NCI-H2227 (cell line): Measurements from ENCODE around the gene GEMIN7.

Experiments
- DNase-seq: peaks from one replicate; lab custom pipeline; 2025; ENCODE audit not compliant: unreplicated experiment; lab: John Stamatoyannopoulos, UW

The GEMIN7 gene

DNA sequence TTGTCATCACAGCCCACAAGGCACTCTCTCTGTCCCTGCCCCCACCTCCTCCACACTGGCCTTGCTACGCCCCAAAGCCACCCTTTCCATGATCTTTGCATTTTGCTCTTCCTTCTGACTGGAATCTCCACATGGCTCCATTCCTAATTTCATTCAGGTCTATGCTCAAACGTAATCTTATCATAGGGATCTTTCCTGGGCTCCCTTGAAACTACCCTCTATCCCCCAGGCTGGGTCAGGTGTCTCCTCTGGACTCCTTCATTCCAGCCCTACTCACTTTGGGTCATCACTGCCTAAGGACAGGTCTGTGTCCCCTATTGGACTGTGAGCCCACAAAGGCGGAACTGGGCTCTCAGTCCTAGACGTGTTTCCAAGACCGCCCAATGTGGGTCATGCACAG lies 3.1 kb downstream of the GEMIN7 start:
- DNase-seq: no peak

DNA sequence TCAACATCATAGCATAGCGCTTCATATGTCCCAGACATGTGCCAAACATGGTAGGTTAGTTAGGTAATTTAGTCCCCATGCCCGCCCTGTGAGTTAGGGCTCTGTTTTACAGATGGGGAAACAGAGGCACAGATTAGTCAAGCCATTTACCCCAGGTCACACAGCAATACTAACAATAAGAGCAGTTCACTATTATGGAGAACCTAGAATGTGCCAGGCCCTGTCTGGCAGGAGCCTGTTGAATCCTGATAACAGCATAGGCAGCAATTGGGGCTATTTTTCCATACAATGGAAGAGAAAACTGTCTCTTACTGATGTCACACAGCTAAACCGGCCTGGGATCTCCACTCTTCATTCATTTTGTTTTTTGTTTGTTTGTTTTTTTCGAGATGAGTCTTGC lies 7.4 kb downstream of the GEMIN7 start:
- DNase-seq: no peak

DNA sequence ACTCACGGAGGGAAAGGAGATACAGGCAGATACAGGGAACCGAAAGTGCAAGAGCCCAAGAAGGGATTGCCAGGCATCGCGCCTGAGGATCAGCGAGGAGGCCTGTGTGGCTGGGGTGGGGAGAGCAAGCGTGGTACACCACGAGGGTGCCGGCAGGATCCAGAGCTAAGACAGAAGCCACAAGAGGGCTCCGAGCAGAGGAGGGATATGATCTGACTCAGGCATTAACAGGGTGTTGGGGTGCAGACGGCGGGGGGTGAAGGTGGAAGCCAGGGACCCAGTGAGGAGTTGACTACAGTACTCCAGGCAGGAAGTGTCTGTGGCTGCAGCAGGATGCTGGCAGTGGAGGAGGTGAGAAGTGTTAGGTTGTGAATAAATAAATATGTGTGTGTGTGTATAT lies 8.5 kb downstream of the GEMIN7 start:
- no peak for DNase-seq

DNA sequence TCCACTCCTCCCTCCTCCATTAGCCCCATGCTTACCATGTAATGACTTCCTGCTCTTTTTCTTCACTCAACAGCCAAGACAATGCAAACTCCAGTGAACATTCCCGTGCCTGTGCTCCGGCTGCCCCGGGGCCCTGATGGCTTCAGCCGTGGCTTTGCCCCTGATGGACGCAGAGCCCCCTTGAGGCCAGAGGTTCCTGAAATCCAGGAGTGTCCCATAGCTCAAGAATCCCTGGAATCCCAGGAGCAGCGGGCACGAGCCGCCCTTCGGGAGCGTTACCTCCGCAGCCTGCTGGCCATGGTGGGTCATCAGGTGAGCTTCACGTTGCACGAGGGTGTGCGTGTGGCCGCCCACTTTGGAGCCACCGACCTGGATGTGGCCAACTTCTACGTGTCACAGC lies 11.0 kb downstream of the GEMIN7 start:
- DNase-seq: no peak

DNA sequence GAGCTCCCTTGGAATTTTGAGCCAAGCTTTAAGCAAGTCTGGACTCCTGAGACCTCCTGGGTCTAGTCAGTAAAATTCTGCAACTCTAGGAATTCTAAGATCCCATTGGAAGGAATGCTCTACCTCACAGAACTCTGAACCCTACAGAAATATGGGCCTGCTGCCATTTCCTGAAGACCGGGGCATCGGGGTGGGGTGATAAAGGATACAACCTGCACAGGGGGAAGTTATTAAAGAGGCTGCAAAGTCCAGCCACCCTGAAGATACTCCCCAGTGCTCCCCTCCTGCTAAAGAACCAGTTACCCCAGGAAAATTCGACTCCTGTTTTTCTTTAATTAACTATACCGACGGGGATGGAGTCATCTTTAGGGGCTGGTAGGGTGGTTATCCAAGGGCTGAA lies 11.5 kb downstream of the GEMIN7 start:
- no peak for DNase-seq

DNA sequence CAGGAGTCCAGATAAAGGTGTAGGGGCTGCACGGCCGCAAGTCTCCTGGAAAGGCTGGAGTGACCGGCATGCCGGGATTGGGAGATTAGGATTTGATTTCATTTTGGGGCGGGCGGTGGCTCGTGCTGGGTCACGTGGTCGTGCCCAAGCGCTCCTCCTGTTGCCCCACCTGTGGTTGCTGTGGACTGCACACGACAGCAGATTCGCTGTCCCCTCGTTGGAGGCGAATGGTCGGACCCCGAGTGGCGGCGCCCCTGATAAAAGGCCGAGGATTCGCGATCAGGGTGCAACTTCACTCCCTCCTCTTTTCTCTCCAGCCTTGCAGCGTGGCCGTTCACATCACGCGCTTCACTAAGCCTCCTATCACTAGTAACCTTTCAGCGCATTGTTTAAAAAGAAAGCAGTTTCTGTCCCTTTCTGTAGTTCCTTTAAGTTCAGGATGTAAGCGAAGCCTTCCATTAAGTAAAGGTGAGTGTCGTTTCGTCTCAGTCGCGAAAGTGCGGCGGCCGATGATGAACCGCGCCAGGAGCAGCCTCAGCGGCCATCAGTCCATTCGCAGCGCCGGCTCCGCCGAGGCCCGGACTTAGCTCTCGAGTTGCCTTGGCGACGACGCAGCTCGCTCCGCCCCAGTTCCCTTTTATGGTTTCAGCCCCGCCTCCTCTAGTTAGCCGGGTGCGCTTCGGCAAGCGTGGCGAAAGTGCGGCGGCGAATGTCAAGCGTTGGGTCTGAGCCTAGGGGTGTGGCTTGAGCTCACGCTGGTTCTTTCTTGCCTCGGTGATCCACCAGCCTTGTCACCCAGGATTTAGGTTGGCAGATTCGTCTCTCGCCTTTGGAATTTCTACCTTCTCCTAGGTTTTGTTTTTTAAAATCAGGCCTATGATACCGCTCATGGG lies 12.2 kb downstream of the GEMIN7 start:
- DNase-seq: peak; percentile 98

DNA sequence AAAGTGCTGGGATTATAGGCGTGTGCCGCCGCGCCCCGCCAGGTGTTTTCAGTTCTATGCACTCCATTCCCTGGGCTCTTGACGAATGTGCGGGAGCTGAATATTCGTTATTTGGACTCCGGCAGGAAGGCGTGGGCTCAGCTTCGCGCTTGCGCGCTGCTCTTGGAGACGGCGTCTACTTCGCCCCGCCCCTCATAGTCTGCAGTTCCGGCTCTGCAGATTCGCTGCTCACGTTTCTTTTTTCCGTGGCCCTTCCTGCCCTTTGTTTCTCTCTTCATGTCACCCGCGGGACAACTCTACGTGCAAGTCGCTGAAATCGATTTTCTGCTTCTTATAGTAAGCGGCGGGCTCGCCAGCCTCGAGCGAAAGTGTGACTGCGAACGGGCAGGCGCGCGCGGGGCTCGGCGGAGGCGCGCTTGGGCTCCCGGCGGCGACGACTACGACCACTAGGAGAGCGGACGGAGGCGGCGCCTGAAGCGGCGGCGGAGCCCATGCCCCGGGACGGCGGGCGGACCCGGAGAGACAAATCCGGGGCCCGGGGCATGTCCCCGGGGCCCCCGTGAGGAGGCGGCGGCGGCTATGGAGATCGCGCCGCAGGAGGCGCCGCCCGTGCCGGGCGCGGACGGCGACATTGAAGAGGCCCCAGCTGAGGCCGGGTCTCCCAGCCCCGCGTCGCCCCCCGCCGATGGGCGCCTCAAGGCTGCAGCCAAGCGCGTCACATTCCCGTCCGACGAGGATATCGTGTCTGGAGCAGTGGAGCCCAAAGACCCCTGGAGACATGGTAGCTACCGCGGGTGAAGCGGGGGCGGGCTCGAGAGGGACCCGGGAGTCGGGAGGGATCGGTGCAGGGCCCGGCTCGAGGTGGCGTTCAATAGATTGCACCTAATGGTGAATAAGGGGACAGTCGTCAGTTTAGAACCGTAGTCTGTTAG lies 14.0 kb downstream of the GEMIN7 start, which contains the start of gene PPP1R37:
PPP1R37 (plus strand) TSS at position 433 of the 932 bp plus-strand sequence; CDS start at position 580, 147 bp downstream.
- DNase-seq: peak; percentile 96

DNA sequence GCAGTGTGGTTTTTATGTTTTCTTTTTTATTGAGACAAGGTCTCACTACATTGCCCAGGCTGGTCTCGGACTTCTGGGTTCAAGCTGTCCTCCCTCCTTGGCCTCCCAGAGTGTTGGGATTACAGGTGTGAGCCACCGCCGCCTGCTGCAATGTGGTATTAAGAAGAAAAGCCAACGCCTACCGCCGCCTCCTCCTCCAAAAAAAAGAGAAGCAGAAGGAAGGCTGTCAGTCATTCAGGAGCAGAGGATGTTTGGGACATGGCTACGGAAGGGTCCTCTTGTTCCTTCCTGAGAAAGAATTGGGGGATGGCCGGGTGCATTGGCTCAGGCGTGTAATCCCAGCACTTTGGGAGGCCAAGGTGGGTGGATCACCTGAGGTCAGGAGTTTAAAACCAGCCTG lies 15.1 kb downstream of the GEMIN7 start:
- DNase-seq: no peak

DNA sequence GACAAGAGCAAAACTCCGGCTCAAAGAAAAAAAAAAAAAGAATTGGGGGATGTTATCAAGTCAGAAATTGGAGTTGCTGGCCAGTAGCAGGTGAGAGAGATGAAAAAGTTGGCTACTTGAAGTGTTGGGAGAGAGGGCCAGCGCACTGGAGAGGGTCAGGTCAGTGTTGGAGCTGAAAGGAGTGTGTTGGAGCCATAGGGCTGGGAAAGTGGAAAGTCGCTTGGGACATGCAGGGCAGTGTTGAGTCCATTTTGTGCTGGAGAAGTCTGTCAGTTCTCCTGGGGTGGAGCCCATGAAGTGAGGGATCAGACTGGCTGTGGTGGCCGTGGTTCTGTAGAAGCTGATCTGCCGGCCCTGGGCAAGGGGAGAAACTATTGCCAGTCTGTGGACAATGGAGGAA lies 15.6 kb downstream of the GEMIN7 start:
- DNase-seq: no peak

DNA sequence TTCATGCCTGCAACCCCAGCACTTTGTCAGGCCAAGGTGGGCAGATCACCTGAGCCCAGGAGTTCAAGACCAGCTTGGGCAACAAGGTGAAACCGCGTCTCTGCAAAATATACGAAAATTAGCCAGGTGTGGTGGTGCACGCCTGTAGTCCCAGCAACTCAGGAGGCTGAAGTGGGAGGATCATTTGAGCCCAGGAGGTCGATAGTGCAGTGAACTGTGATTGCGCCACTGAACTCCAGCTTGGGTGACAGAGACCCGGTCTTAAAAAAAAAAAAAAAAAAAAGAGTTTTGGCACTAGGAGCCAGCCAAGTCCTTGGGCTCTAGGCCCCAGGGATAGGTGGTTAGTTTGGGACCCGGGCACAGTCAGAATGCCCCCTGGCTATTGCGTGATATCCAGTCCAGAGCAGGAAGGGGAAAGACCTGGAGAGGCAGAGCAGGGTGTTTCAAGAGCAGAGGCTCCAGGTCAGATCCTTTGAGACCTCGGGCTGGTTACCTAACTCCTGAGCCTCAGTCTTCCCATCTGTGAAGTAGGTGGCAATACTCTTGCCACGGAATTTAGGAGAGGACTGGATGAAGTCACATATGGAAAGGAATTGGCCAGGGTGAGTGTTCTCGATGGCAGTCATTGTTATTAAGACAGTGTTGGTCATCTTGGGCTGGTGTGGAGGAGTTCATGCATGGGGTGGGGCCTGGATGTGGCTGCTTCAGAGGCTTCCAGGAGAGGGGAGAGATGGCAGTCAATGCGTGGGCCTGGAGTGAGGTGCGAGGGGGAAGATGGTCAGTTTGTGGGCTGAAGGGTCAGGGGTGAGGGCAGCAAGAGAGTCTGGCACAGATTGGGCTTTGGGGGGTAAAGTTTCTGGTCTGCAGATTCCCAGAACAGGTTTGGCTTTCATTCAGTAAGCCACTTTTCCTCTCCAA lies 16.7 kb downstream of the GEMIN7 start:
- DNase-seq: no peak

DNA sequence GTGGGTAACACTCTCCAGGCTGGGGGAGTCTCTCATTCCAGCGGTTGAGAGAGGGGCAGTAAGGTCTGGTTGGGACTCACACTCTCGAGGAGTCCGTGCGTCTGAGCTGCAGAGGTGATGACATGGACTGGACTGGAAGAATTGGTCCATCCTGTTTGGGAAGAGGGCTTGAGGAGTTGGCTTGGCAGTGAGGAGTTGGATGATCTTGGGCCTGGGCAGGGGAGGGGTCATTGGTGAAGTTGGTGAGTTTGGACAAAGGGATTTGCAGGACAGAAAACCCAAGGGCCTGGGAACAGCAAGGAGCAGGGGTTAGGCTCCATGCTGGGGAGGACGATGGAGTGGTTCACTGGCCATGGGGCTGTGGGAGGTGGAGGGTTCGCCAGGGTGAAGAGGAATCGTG lies 17.6 kb downstream of the GEMIN7 start:
- no peak for DNase-seq

DNA sequence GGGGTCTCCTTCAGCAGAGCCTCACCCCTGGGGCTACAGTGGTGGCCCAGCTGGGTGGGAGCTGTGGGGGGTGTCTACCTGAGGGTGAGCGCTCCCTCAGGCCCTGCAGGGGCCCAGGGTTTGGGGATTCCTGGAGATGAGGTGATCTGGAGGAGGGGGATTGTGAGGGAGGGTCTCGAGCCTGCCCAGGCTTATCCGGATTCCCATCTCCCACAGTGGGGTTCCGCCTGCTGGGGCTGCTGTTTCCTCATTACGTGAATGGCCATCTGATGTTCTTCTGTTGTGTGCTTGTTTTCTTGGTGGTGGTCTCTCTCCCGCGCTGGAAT lies 18.4 kb downstream of the GEMIN7 start:
- DNase-seq: no peak

DNA sequence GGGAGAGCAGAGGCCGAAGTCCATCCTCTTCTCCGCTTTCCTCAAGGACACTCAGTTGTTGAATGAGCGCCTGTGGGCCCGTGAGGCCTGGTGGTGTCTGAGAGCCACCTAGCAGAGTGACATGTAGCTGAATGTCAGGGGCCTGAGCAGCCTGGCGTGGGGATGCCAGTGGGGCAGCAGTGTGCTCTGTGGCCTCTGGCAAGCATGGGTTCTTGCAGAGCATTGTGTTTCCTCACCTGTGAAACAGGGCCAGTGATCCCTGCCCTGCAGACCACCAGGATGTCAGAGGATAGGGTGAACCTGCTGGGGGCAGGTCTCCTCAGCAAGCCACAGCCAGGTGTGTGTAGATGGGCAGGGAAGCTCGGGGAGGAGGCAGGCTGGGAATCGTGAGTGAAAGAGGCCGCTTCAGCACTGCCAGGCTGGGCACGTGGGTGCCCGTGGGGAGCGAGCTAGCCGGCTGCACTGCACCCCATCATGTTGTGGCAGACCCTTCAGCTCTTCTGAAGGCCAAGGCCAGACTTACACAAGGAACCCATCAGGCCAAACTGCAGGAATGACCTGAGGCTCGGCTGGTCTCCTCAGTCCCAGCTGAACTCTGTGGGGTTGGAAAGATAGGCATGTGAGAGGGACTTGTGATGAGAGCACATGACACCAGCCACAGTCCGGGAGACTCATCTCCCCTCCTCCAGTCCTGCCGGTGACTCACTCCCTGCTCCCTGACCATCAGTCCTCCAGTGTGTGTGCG lies 18.9 kb downstream of the GEMIN7 start:
- no peak for DNase-seq

DNA sequence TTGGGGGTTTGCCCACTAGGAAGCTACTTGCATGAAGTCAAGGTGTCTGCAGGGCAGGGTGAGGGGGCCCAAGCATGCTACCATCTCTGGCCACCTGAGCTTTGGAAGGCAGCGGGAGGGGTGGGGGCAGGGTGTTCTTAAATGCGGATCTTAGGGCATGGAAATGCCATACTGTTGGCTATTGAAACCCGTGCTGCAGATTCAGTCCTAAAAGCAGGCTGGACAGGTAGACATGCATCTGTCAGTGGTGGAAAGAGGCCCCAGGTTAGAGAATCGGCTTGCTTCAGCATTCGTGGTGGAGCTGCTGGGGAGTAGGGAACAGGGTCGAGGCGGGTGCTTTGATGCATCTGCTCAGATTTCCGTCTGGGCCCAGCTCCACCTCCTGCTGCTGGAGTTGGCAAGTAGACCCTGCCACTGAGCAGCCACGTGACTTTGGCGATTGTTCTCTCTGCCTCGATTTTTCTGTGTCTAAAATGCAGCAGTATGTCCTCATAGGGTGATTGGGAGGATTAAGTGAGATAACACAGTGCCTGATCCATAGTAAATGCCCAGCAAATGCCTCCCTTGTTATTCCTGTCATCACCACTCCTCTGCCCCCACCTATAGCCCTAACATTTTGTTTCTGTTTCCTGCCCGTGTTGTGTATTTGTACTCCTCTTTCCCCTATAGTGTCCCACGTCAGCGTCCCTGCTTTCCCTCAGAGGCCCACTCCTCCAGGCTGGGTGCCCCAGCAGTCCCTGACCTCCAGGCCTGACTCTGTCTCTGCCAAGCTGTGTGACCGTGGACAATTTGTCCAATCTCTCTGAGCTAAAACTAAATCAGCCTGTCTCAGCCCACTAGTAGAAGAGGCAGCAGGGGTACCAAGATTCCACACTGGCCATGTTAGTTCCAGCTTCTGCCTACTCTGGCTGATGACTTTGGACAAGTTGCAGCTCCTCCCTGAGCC lies 19.7 kb downstream of the GEMIN7 start:
- no peak for DNase-seq

DNA sequence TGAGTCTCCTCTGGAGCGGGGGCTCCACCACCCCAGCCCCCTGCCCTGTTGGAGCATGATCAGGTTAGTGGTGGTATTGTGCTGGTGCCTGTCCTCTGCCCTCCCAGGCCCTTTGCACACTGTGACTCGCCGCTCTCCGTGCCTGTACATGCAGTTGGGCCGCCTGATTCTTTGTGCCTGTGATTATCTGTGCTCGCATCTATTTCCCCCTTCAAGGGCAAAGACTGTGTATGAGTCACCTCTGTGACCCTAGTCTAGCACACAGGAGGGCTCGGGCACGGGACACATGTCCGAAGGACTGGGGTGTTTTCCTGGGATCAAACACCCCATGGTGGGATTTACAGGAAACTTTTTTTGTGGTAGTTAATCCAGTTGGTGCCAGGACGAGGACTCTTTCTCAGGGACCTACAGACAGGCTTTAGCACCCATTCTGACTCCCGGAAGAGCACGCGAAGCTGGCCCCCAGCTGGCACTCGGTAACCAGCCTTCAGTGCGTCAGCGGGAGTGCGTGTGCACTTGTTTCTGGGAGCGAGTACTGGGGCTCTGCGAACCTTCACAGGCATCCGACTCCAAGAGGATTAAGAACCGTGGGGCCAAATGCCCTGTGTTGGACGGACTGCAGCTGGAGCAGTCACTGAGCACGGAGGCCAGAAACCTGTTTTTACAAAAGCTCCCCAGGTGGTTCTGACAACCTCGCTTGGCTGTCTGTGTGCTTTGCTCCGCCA lies 20.6 kb downstream of the GEMIN7 start:
- DNase-seq: no peak

DNA sequence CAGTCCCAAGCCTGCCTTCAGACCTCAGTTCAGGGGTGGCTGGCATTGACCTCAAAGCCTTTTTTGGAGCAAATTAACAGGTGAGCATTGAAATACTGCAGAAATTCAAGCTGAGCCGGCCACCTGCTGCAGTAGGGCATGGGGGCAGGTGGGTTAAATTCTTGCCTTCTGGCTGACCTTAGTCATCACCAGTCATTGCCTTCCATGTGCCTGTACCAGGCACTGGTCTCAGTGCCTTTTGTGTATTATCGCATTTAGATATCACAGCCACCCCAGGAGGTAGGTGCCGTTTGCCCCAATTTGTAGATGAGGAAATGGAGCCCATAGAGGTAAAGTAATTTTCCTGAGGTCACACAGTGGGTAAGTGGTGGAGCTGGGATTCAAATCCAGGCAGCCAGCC lies 21.1 kb downstream of the GEMIN7 start:
- no peak for DNase-seq

DNA sequence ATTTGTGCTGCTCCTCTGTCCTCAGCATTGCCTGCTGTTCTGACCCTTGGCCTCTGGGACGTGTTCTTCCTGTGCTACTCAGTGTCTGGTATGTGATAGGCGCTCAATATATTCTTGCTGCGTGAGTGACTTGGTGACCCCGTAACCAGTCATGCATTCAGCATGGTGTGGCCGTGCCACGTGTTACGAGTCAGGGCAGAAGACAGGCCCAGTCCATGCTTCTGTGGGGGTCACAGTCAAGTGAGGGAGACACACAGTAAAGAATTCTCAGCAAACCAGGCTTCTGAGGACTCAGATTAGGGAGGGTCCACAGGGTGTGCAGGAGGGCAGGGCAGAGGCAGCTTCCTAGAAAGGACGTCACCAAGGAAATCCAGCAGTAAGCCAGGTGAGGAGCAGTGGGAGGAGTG lies 21.8 kb downstream of the GEMIN7 start:
- DNase-seq: no peak

DNA sequence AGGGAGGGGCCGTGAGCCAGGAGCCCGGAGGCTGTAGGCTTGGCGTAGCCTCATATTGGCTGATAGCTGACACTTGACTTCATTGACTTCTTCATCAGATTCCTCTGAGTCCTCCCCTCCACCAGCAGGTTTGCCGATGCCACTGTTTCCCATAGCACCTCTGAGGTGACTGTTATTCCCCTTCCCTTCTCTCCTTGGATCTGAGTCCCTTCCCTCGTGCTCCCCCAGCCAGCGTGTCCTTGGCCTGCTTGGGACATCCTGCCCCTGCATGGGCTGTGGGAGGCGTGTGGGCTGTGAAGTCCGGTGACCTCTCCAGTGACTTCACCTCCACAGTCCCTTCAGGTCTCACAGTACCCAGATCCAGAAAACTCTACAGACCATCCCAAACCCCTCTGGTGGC lies 22.7 kb downstream of the GEMIN7 start:
- DNase-seq: no peak

DNA sequence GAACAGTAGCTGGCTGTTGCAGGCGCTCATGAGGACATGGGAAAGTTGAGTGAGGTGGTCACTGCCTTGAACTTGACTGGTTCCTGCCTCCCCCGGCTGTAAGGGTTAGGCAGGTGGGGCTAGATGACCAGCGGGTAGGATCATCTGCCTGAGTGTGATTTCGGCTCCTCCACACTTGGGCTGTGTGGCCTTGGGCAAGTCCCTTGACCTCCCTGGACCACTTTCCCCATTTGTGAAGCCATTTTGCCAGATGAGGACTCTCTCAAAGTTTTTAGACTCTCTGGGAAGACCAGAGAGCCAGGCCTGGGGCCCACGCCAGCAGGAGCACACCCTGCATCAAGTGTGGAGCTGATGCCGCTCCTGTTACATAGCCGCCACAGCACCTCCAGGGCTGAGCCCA lies 23.4 kb downstream of the GEMIN7 start:
- no peak for DNase-seq
